Parathyroid adenoma (tissue), 2 donors: ENCODE data around the gene MBD6.

Experiments used
- H2AFZ ChIP-seq: fragments of 300-600 bp; sonication (generic); one replicate; pipeline ENCODE4 v1.7.0; 2017; ENCODE audit warnings: antibody characterized with exemption, mild to moderate bottlenecking
- H3K27ac ChIP-seq: fragments of 300-600 bp; sonication (generic); one replicate; pipeline ENCODE4 v1.7.0; 2017
- H3K27me3 ChIP-seq: fragments of 300-600 bp; sonication (generic); one replicate; pipeline ENCODE4 v1.7.0; 2017; ENCODE audit warnings: low read length; ENCODE audit not compliant: control insufficient read depth, insufficient read depth
- H3K36me3 ChIP-seq: fragments of 300-600 bp; sonication (generic); one replicate; pipeline ENCODE4 v1.7.0; 2017; ENCODE audit warnings: low read length; ENCODE audit not compliant: control insufficient read depth, insufficient read depth
- H3K4me1 ChIP-seq: fragments of 300-600 bp; sonication (generic); one replicate; pipeline ENCODE4 v1.7.0; 2017; ENCODE audit warnings: control low read depth
- H3K4me2 ChIP-seq: fragments of 300-600 bp; sonication (generic); one replicate; pipeline ENCODE4 v1.7.0; 2017; ENCODE audit warnings: low read length
- H3K4me3 ChIP-seq: fragments of 300-600 bp; sonication (generic); one replicate; pipeline ENCODE4 v1.7.0; 2017; ENCODE audit warnings: low read depth, low read length
- H3K79me2 ChIP-seq: fragments of 300-600 bp; sonication (generic); one replicate; pipeline ENCODE4 v1.7.0; 2017; ENCODE audit warnings: control low read depth
- H3K9ac ChIP-seq: fragments of 300-600 bp; sonication (generic); one replicate; pipeline ENCODE4 v1.7.0; 2017; ENCODE audit warnings: mild to moderate bottlenecking
- H3K9me3 ChIP-seq: fragments of 300-600 bp; sonication (generic); one replicate; pipeline ENCODE4 v1.7.0; 2017; ENCODE audit warnings: low read length; ENCODE audit not compliant: control insufficient read depth
- TF ChIP-seq, protein P1 (sequence below): fragments of 300-600 bp; sonication (generic); IDR thresholded peaks from one replicate; pipeline ENCODE4 v1.7.0; 2017; ENCODE audit warnings: antibody characterized with exemption, mild to moderate bottlenecking
- donor health status: primary hyperparathyroidism.

Gene MBD6

GRCh38 chr12:57571926-57572762 lies 49.5 kb downstream of the MBD6 start:
- no peaks in the 10 kb centered on the region for H3K36me3 ChIP-seq
- no peak overlapping the region for H3K9ac ChIP-seq
- H3K27me3 ChIP-seq = no peaks in the 10 kb centered on the region
- TF ChIP-seq, protein P1, sequence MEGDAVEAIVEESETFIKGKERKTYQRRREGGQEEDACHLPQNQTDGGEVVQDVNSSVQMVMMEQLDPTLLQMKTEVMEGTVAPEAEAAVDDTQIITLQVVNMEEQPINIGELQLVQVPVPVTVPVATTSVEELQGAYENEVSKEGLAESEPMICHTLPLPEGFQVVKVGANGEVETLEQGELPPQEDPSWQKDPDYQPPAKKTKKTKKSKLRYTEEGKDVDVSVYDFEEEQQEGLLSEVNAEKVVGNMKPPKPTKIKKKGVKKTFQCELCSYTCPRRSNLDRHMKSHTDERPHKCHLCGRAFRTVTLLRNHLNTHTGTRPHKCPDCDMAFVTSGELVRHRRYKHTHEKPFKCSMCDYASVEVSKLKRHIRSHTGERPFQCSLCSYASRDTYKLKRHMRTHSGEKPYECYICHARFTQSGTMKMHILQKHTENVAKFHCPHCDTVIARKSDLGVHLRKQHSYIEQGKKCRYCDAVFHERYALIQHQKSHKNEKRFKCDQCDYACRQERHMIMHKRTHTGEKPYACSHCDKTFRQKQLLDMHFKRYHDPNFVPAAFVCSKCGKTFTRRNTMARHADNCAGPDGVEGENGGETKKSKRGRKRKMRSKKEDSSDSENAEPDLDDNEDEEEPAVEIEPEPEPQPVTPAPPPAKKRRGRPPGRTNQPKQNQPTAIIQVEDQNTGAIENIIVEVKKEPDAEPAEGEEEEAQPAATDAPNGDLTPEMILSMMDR = no peak
- no peak overlapping the region for H3K4me2 ChIP-seq
- H3K79me2 ChIP-seq = peaks cover 2% of the 10 kb centered on the region
- H3K9me3 ChIP-seq = no peaks in the 10 kb centered on the region
- no peaks in the 10 kb centered on the region for H3K4me1 ChIP-seq
- no peak overlapping the region for H3K4me3 ChIP-seq
- H3K27ac ChIP-seq = no peak overlapping the region
- H2AFZ ChIP-seq = no peak overlapping the region

GRCh38 chr12:57574795-57575194 lies 52.2 kb downstream of the MBD6 start:
- no peaks in the 10 kb centered on the region for H3K9me3 ChIP-seq
- H3K79me2 ChIP-seq = no peaks in the 10 kb centered on the region
- H3K4me1 ChIP-seq = no peaks in the 10 kb centered on the region
- H2AFZ ChIP-seq = no peak overlapping the region
- no peak overlapping the region for H3K4me2 ChIP-seq
- no peak overlapping the region for H3K9ac ChIP-seq
- no peaks in the 10 kb centered on the region for H3K36me3 ChIP-seq
- TF ChIP-seq, protein P1 = no peak
- no peak overlapping the region for H3K27ac ChIP-seq
- no peak overlapping the region for H3K4me3 ChIP-seq
- H3K27me3 ChIP-seq = no peaks in the 10 kb centered on the region

GRCh38 chr12:57575771-57576612 lies 53.4 kb downstream of the MBD6 start:
- no peaks in the 10 kb centered on the region for H3K4me1 ChIP-seq
- H3K9ac ChIP-seq = no peak overlapping the region
- no peaks in the 10 kb centered on the region for H3K27me3 ChIP-seq
- H3K4me3 ChIP-seq = no peak overlapping the region
- no peaks in the 10 kb centered on the region for H3K79me2 ChIP-seq
- no peaks in the 10 kb centered on the region for H3K9me3 ChIP-seq
- H3K36me3 ChIP-seq = no peaks in the 10 kb centered on the region
- H3K4me2 ChIP-seq = no peak overlapping the region
- no peak overlapping the region for H2AFZ ChIP-seq
- no peak overlapping the region for H3K27ac ChIP-seq
- TF ChIP-seq, protein P1 = no peak

DNA sequence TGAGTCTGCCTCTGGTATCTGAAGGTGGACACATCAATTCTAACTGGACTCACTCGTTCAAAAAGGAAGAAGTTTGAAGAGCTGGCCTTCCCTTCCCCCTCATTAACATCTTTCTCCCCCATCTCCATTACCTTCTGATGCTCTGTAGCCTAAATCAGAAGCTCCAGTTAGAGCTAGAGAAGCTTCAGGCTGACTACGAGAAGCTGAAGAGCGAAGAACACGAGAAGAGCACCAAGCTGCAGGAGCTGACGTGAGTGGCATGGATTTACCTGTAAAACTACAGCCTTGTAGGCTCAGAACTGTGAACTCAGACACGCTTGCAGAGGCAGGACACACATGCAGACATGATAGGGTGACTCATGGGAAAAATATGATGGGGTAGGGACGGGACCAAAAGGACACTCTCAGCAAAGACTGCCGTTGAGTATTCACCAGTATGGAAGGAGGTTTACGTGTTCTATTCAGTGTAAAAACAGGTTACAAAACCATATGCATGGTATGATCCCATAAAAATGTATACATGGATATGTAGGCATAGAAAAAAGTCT lies 54.1 kb downstream of the MBD6 start:
- Histone ChIP-seq H3K79me2 (no peaks in the 10 kb centered on the region), H2AFZ (no peak overlapping the region), H3K9ac (no peak overlapping the region), H3K4me3 (no peak overlapping the region), H3K27ac (no peak overlapping the region), H3K4me2 (no peak overlapping the region), H3K27me3 (no peaks in the 10 kb centered on the region), H3K36me3 (no peaks in the 10 kb centered on the region), H3K9me3 (no peaks in the 10 kb centered on the region), H3K4me1 (no peaks in the 10 kb centered on the region)
- TF ChIP-seq, protein P1 = no peak
